Activated naive CD8-positive, alpha-beta T cell treated with anti-CD3 and anti-CD28 coated beads, Interleukin-2, amount 10 ng/mL, durations not matched to agents 7 days and 5 days (primary cell): Measurements from ENCODE around the gene PCNX3. TPM values are rescaled to one million over a fixed set of nuclear protein-coding genes. Genes with fewer than 3 reads are reported as not detected.

Experiments used
- ATAC-seq: fragments of 150-1000 bp; cut with Tn5 transposase; one replicate; pipeline ENCODE4 v1.10.0; 2021; ENCODE audit warnings: low read depth, moderate library complexity
- POLR2A ChIA-PET: fragments of 350-600 bp; sonication (Branson Sonifier 250); formaldehyde crosslinking; loops from one replicate; lab custom pipeline; 2021; ENCODE audit warnings: antibody characterized with exemption; lab: Charles Lee
- DNase-seq: peaks from one replicate; pipeline ENCODE4 v3.0.0; 2021
- H3K27ac Mint-ChIP-seq: one replicate; pipeline ENCODE4 v1.8.0; 2022; ENCODE audit warnings: mild to moderate bottlenecking, mixed read lengths
- H3K27me3 Mint-ChIP-seq: one replicate; pipeline ENCODE4 v1.8.0; 2022; ENCODE audit warnings: mild to moderate bottlenecking, moderate library complexity, mixed read lengths
- H3K36me3 Mint-ChIP-seq: one replicate; pipeline ENCODE4 v1.8.0; 2021; ENCODE audit warnings: mild to moderate bottlenecking, mixed read lengths
- H3K4me1 Mint-ChIP-seq: one replicate; pipeline ENCODE4 v1.8.0; 2021; ENCODE audit warnings: mixed read lengths
- H3K4me3 Mint-ChIP-seq: one replicate; pipeline ENCODE4 v1.8.0; 2022; ENCODE audit warnings: mild to moderate bottlenecking, moderate library complexity, mixed read lengths
- H3K9me3 Mint-ChIP-seq: one replicate; pipeline ENCODE4 v1.8.0; 2021; ENCODE audit warnings: mixed read lengths
- total RNA-seq, 2 experiments: library from RNA; stranded (reverse); gene quantifications; one replicate each; pipeline ENCODE4 v1.2.3, GENCODE V29; 2021

The PCNX3 gene
- total RNA-seq, 2 experiments from 2014 or later: 57.2 to 60.2 TPM

- Mint-ChIP-seq H3K9me3 (no peaks in the 10 kb centered on the region), H3K27ac (no peak overlapping the region), H3K36me3 (peaks cover 17% of the 10 kb centered on the region), H3K27me3 (no peaks in the 10 kb centered on the region), H3K4me1 (peaks cover 17% of the 10 kb centered on the region), H3K4me3 (no peak overlapping the region)
- no peak for ATAC-seq
- POLR2A ChIA-PET: no interaction called here
- no peak for DNase-seq
Observed at GRCh38 chr11:65620666-65621065, 5.1 kb downstream of the PCNX3 start.

GRCh38 chr11:65621460-65621859, 5.9 kb downstream of the PCNX3 start:
- peaks cover 16% of the 10 kb centered on the region for H3K4me1 Mint-ChIP-seq
- DNase-seq (no peak), ATAC-seq (no peak)
- H3K27ac Mint-ChIP-seq: no peak overlapping the region
- H3K9me3 Mint-ChIP-seq: no peaks in the 10 kb centered on the region
- H3K36me3 Mint-ChIP-seq: peaks cover 16% of the 10 kb centered on the region
- POLR2A ChIA-PET: no interaction called here
- no peaks in the 10 kb centered on the region for H3K27me3 Mint-ChIP-seq
- H3K4me3 Mint-ChIP-seq: no peak overlapping the region

GRCh38 chr11:65622011-65622410, 6.4 kb downstream of the PCNX3 start:
- peaks cover 10% of the 10 kb centered on the region for H3K4me1 Mint-ChIP-seq
- peaks cover 14% of the 10 kb centered on the region for H3K36me3 Mint-ChIP-seq
- H3K27me3 Mint-ChIP-seq: no peaks in the 10 kb centered on the region
- H3K27ac Mint-ChIP-seq: no peak overlapping the region
- no peak overlapping the region for H3K4me3 Mint-ChIP-seq
- no peaks in the 10 kb centered on the region for H3K9me3 Mint-ChIP-seq
- ATAC-seq: no peak
- no peak for DNase-seq
- POLR2A ChIA-PET: interaction anchor here (1.1 kb wide), 1 partner anchor 16 kb away, joined by 3 read pairs; the partner anchor contains the start of gene SIPA1

- DNase-seq (no peak), ATAC-seq (no peak)
- Mint-ChIP-seq H3K9me3 (no peaks in the 10 kb centered on the region), H3K4me1 (peaks cover 9% of the 10 kb centered on the region), H3K4me3 (no peak overlapping the region), H3K27ac (peak overlapping the region; percentile 21), H3K27me3 (no peaks in the 10 kb centered on the region), H3K36me3 (peaks cover 11% of the 10 kb centered on the region)
- POLR2A ChIA-PET: interaction anchor here (0.5 to 1.1 kb wide), 3 partner anchors 10 to 51 kb away, joined by 3 read pairs; partner anchors contain the start of gene SIPA1
Observed at GRCh38 chr11:65623177-65623576, 7.6 kb downstream of the PCNX3 start.

- DNase-seq (no peak), ATAC-seq (no peak)
- Mint-ChIP-seq H3K36me3 (peaks cover 11% of the 10 kb centered on the region), H3K27ac (no peak overlapping the region), H3K9me3 (no peaks in the 10 kb centered on the region), H3K27me3 (no peaks in the 10 kb centered on the region), H3K4me3 (no peak overlapping the region), H3K4me1 (peaks cover 9% of the 10 kb centered on the region)
- POLR2A ChIA-PET: interaction anchor here (0.6 to 1.2 kb wide), 4 partner anchors 9 to 80 kb away, joined by 3 to 4 read pairs (median 3); no protein-coding TSS in a partner anchor
Observed at GRCh38 chr11:65623852-65624616, 8.5 kb downstream of the PCNX3 start.

GRCh38 chr11:65624931-65625627, 9.5 kb downstream of the PCNX3 start:
- peaks cover 9% of the 10 kb centered on the region for H3K4me1 Mint-ChIP-seq
- no peak for DNase-seq
- no peak for ATAC-seq
- H3K4me3 Mint-ChIP-seq: no peak overlapping the region
- H3K27me3 Mint-ChIP-seq: no peaks in the 10 kb centered on the region
- POLR2A ChIA-PET: interaction anchor here (1.7 to 2.1 kb wide), 2 partner anchors 9 to 10 kb away, joined by 5 to 9 read pairs; partner anchors contain the start of genes MAP3K11 and PCNX3
- no peak overlapping the region for H3K27ac Mint-ChIP-seq
- peaks cover 12% of the 10 kb centered on the region for H3K36me3 Mint-ChIP-seq
- no peaks in the 10 kb centered on the region for H3K9me3 Mint-ChIP-seq

- DNase-seq (peak; percentile 73), ATAC-seq (peak; percentile 81)
- H3K4me1 Mint-ChIP-seq: peaks cover 9% of the 10 kb centered on the region
- H3K27me3 Mint-ChIP-seq: no peaks in the 10 kb centered on the region
- peak overlapping the region; percentile 77 for H3K27ac Mint-ChIP-seq
- no peaks in the 10 kb centered on the region for H3K9me3 Mint-ChIP-seq
- H3K36me3 Mint-ChIP-seq: peaks cover 12% of the 10 kb centered on the region
- POLR2A ChIA-PET: interaction anchor here (0.8 to 2.1 kb wide), 5 partner anchors 9 to 426 kb away, joined by 3 to 9 read pairs (median 4); partner anchors contain the start of genes MAP3K11, PCNX3 and SF3B2
- H3K4me3 Mint-ChIP-seq: no peak overlapping the region
Observed at GRCh38 chr11:65625628-65626342, 10.2 kb downstream of the PCNX3 start.

- no peak overlapping the region for H3K4me3 Mint-ChIP-seq
- DNase-seq (no peak), ATAC-seq (no peak)
- H3K9me3 Mint-ChIP-seq: no peaks in the 10 kb centered on the region
- H3K27me3 Mint-ChIP-seq: no peaks in the 10 kb centered on the region
- H3K27ac Mint-ChIP-seq: no peak overlapping the region
- peaks cover 7% of the 10 kb centered on the region for H3K36me3 Mint-ChIP-seq
- POLR2A ChIA-PET: interaction anchor here (0.7 to 2.1 kb wide), 4 partner anchors 11 to 424 kb away, joined by 3 to 9 read pairs (median 4); partner anchors contain the start of genes MAP3K11, PCNX3, SF3B2 and SIPA1
- peaks cover 4% of the 10 kb centered on the region for H3K4me1 Mint-ChIP-seq
Observed at GRCh38 chr11:65627202-65627601, 11.6 kb downstream of the PCNX3 start.

- Mint-ChIP-seq H3K27ac (no peak overlapping the region), H3K4me1 (peaks cover 10% of the 10 kb centered on the region), H3K9me3 (no peaks in the 10 kb centered on the region), H3K4me3 (no peak overlapping the region), H3K27me3 (no peaks in the 10 kb centered on the region), H3K36me3 (peaks cover 4% of the 10 kb centered on the region)
- POLR2A ChIA-PET: interaction anchor here (0.5 kb wide), 1 partner anchor 67 kb away, joined by 4 read pairs; no protein-coding TSS in a partner anchor
- DNase-seq: no peak
- no peak for ATAC-seq
Observed at GRCh38 chr11:65629579-65629978, 14.0 kb downstream of the PCNX3 start.

GRCh38 chr11:65630215-65630614, 14.6 kb downstream of the PCNX3 start:
- Mint-ChIP-seq H3K4me3 (no peak overlapping the region), H3K9me3 (no peaks in the 10 kb centered on the region), H3K27ac (no peak overlapping the region), H3K27me3 (no peaks in the 10 kb centered on the region), H3K4me1 (peaks cover 13% of the 10 kb centered on the region), H3K36me3 (peaks cover 6% of the 10 kb centered on the region)
- DNase-seq (no peak), ATAC-seq (no peak)
- POLR2A ChIA-PET: interaction anchor here (4.4 kb wide), 1 partner anchor 15 kb away, joined by 25 read pairs; the partner anchor contains the start of genes MAP3K11 and PCNX3

GRCh38 chr11:65633390-65634108, 18.0 kb downstream of the PCNX3 start:
- peak; percentile 40 for ATAC-seq
- peaks cover 9% of the 10 kb centered on the region for H3K36me3 Mint-ChIP-seq
- no peak for DNase-seq
- POLR2A ChIA-PET: interaction anchor here (0.9 to 4.4 kb wide), 4 partner anchors 18 to 79 kb away, joined by 3 to 25 read pairs (median 4); partner anchors contain the start of genes MAP3K11, PCNX3 and RELA
- H3K27me3 Mint-ChIP-seq: no peaks in the 10 kb centered on the region
- H3K4me1 Mint-ChIP-seq: peaks cover 16% of the 10 kb centered on the region
- no peaks in the 10 kb centered on the region for H3K9me3 Mint-ChIP-seq
- peak overlapping the region; percentile 10 for H3K4me3 Mint-ChIP-seq
- peak overlapping the region; percentile 73 for H3K27ac Mint-ChIP-seq

- H3K4me3 Mint-ChIP-seq: peak overlapping the region; percentile 44
- peaks cover 9% of the 10 kb centered on the region for H3K36me3 Mint-ChIP-seq
- POLR2A ChIA-PET: interaction anchor here (0.9 to 4.4 kb wide), 2 partner anchors 18 kb away, joined by 4 to 25 read pairs; partner anchors contain the start of genes MAP3K11 and PCNX3
- H3K4me1 Mint-ChIP-seq: peaks cover 19% of the 10 kb centered on the region
- no peaks in the 10 kb centered on the region for H3K9me3 Mint-ChIP-seq
- peak overlapping the region; percentile 73 for H3K27ac Mint-ChIP-seq
- DNase-seq (no peak), ATAC-seq (no peak)
- no peaks in the 10 kb centered on the region for H3K27me3 Mint-ChIP-seq
Observed at GRCh38 chr11:65634109-65634436, 18.5 kb downstream of the PCNX3 start.
